8988T (cell line): ENCODE measurements around the gene BEX4.
A peak's percentile ranks its signal among the peaks of the same experiment; 100 is the strongest.

Experiments
- DNase-seq: peaks from one replicate; pipeline ENCODE4 v3.0.0; 2011

BEX4 gene

GRCh38 chrX:103240155-103240554 lies 25.2 kb downstream of the BEX4 start:
- no peak for DNase-seq

DNA sequence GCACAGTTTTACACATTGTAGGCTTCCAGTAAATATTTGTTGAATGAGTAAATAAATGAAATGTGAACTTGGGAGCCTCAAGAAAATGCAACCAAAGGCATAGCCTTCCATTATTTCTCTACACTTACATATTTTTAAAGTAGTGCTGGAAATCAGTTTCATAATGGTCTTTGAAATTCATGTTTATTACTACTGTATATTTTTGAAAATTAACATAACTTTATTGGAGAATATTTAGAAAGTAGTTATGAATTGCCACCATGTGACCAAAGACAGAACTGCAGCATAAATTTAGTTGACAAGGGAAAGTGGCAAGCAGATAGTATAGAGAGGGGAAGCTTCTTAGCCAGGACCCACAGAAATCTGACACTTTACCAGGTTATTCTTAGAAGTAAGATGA lies 33.6 kb downstream of the BEX4 start:
- DNase-seq: no peak

DNA sequence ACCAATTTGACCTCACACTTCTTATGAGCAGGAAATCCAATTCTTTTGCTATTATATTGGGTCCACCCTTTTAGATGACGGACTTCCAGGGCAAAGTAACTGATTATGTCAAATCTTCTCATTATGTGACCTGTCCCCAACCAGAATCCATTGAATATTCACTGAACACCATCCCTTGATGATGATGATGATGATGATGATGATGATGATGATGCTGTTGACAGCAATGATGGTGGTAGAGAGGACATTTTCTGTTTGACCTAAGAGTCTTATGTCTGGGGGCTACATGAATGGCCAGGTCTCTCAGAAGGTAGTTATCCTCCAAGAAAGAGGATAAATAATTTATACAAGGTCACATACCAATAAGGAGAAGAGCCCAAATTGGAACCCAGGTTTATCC lies 34.9 kb downstream of the BEX4 start:
- no peak for DNase-seq

GRCh38 chrX:103250977-103251376 lies 36.1 kb downstream of the BEX4 start:
- no peak for DNase-seq

DNA sequence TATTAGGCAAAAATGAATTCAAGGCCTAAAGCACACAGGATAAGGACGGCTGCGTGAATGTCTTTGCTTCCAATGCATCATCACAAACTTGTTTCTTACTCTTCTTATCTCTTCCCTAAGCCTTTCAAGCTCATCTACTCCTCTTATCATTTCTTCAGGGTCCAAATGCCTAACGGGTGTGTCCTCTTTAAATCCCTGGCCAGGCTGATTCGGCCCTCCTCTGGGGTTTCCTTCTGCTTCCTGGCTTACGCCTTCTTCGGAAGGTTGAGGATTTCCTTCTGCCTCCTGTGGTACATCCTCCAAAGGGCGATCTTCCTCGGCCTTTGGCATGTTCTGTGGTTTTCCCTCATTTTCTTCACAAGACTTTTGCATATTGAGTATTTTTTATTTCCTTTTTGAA lies 38.7 kb downstream of the BEX4 start:
- DNase-seq: no peak

DNA sequence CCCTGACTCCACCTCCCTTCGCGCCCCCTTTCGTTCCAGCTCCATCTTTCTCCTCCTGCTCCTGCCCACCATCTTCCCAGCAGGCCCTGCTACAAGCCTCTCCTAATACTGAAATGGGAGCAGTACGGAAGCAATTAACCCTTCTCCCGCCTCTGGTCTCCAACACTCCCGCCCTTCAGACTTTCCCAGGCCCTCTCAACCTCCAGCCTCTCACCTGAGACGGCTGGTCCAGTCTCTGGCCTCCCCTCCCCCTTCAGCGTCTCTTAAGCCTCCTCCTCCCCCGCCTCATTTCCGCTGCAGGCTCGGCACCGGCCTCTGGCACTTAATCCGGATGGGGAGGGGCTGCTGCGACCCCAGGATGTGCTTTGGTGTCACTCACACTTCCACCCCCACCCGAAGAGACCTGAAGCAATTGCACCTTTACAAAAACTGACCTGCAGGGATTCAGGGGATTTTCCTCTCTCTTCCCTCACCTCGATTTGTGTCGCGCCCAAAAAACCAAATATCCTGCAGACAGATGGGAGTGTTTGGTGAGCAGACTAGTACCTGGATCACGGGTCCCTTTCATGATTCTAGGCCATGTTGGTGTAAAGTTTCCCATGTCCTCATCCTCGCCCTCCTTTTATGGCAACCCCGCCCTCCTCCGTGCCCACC lies 39.4 kb downstream of the BEX4 start:
- DNase-seq: no peak

DNA sequence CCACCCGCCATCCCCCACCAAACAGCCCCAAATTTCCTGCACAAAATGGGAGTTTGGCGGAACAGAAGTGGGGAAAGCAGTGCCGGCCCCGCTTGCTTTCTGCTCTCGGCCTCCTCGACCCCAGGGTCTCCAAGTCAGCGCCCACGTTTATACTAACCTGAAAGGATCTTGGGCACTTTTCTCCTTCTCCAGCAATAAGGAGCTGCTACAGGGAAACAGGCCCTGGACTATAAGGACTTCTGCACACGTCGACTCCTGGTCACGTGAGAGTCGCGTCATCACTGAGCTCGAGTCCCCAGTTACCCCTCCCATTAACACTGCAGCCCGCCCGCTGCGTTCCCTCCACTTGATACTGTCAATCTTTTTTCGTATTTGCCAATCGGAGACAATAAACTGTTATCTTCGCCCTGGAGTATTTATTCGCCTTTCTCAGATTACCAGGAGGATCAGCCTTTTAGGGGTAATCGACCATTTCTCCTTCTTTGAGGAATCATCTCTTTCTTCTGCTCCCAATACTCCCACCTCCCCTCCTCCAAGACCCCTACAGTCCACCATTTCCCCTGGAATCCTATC lies 40.1 kb downstream of the BEX4 start, which contains the start of gene TCEAL8:
TCEAL8 (minus strand) TSS at position 235 of the 573 bp plus-strand sequence. CDS start 1,176 bp downstream, outside the sequence.
- DNase-seq: peak; percentile 20

DNA sequence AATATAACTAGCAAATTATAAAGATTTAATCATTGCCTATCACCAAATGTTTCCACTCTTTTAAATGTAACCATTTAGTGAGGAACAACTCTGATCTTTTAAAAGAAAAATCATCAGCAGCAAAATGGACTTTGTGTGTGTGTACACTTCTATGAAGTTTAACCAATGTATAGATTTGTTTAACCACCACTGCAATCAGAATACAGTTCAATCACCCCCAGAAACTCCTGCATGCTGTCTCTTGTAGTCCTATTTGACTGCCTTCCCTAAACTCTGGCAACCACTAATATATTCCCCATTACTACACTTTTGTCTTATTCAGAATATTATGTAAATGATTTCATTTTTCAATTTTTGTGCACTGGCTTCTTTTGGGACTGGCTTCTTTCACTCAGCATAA lies 41.7 kb downstream of the BEX4 start:
- DNase-seq: no peak

GRCh38 chrX:103258275-103258674 lies 43.4 kb downstream of the BEX4 start:
- no peak for DNase-seq
